GM21423 (cell line): ENCODE results near the gene HMGB1.

Experiments
- ATAC-seq: cut with Tn5 transposase; IDR thresholded peaks from one replicate; pipeline ENCODE4 v1.9.1; 2021; ENCODE audit warnings: mild to moderate bottlenecking, moderate library complexity; ENCODE audit not compliant: unreplicated experiment

The HMGB1 gene

DNA sequence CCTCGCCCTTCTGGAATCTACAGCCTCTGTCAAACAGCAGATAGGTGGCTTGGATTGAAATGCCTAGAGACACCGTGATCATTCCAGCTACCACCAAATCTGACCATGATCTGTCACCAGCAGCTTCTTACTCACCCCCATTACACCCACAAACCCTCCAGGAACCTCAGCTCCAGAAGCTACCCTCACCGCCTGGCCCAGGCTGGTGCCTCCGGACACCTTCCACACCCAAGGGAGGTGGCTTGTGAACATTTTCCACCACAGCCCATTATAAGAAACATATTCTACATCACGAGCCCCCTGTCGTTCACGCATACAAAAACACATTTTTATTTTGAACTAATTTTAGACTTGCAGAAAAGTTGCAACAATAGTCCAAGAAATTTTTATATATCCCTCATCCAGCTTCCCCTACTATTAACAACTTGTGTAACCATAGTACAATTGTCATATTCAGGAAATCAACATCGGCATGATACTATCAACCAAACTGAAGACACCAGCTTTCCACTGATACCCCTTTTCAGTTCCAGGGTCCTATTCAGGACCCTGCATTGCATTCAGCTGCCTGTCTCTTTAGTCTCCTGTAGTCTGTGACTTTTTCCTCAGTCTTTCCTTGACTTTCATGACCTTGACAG, 58.8 kb downstream of the HMGB1 start:
- no peak for ATAC-seq
